NT2/D1 (cell line): ENCODE data around the gene SH3D21.

Experiments
- SUZ12 ChIP-seq: IDR thresholded peaks from 2 replicates; pipeline ENCODE4 v1.6.1; 2011; ENCODE audit not compliant: insufficient read length, insufficient read depth; ENCODE audit errors: extremely low read depth
- YY1 ChIP-seq: IDR thresholded peaks from 2 replicates; pipeline ENCODE4 v1.6.1; 2011; ENCODE audit not compliant: insufficient read length, insufficient read depth

GRCh38 chr1:36344395-36344680 lies 38.2 kb downstream of the SH3D21 start:
- TF ChIP-seq SUZ12 = no peak
- TF ChIP-seq YY1 = no peak
